Endodermal cell (in vitro differentiated cells): Measurements from ENCODE around the gene PAMR1. TPM values are rescaled to one million over a fixed set of nuclear protein-coding genes. Genes with fewer than 3 reads are reported as not detected.

Experiments
- DNase-seq: peaks from one replicate; pipeline ENCODE4 v3.0.0-alpha.2; 2017
- H3K27ac ChIP-seq: 2 replicates; pipeline ENCODE4 v1.5.1; 2013; ENCODE audit warnings: mild to moderate bottlenecking, low read depth, low read length, moderate library complexity
- H3K27me3 ChIP-seq: 2 replicates; pipeline ENCODE4 v1.6.1; 2013; ENCODE audit warnings: mild to moderate bottlenecking, low read length, moderate library complexity; ENCODE audit not compliant: insufficient read depth, control insufficient read depth, poor library complexity, severe bottlenecking
- H3K36me3 ChIP-seq: 2 replicates; pipeline ENCODE4 v1.7.0; 2013; ENCODE audit warnings: mild to moderate bottlenecking, low read length, moderate library complexity; ENCODE audit not compliant: control insufficient read depth, insufficient read depth
- H3K4me1 ChIP-seq: one replicate; pipeline ENCODE4 v1.7.0; 2013; ENCODE audit warnings: low read length; ENCODE audit not compliant: control insufficient read depth, insufficient read depth
- H3K4me3 ChIP-seq: 2 replicates; pipeline ENCODE4 v1.5.1; 2013; ENCODE audit warnings: mild to moderate bottlenecking, low read length, moderate library complexity
- H3K9ac ChIP-seq: 2 replicates; pipeline ENCODE4 v1.6.1; 2013; ENCODE audit warnings: mild to moderate bottlenecking, low read length, moderate library complexity; ENCODE audit not compliant: poor library complexity, severe bottlenecking; ENCODE audit errors: extremely low read depth
- H3K9me3 ChIP-seq: 2 replicates; pipeline ENCODE4 v1.6.1; 2013; ENCODE audit warnings: mild to moderate bottlenecking, low read length, moderate library complexity; ENCODE audit not compliant: control insufficient read depth
- H3K27ac Mint-ChIP-seq: 2 replicates; pipeline ENCODE4 v1.8.0; 2020; ENCODE audit warnings: mixed read lengths
- H3K27me3 Mint-ChIP-seq: 2 replicates; pipeline ENCODE4 v1.8.0; 2021; ENCODE audit warnings: mild to moderate bottlenecking, mixed read lengths; ENCODE audit not compliant: insufficient read depth
- H3K36me3 Mint-ChIP-seq: 2 replicates; pipeline ENCODE4 v1.8.0; 2020; ENCODE audit warnings: low read depth, mixed read lengths
- H3K4me1 Mint-ChIP-seq: 2 replicates; pipeline ENCODE4 v1.8.0; 2020; ENCODE audit warnings: mixed read lengths
- H3K4me3 Mint-ChIP-seq: 2 replicates; pipeline ENCODE4 v1.8.0; 2020; ENCODE audit warnings: mild to moderate bottlenecking, moderate library complexity, mixed read lengths
- H3K9me3 Mint-ChIP-seq: 2 replicates; pipeline ENCODE4 v1.8.0; 2020; ENCODE audit warnings: mild to moderate bottlenecking, mixed read lengths
- CTCF ChIP-seq: fragments of 200-600 bp; sonication (generic); conservative IDR thresholded peaks from 2 replicates; pipeline ENCODE4 v1.5.0; 2021; ENCODE audit warnings: antibody characterized with exemption, mild to moderate bottlenecking
- WGBS, 2 experiments: methylation state at CpG; one replicate each; pipeline versions ENCODE4 v1.1.5 to v1.1.7; 2013; ENCODE audit warnings: missing lambda C conversion rate in 2 of 2, mixed read lengths in 1 of 2; ENCODE audit not compliant: insufficient coverage in 1 of 2, insufficient read length in 1 of 2; 5-methylcytosine and 5-hydroxymethylcytosine counted together
- total RNA-seq, 2 donors: library from RNA; stranded (reverse); fragmentation: NEBNext Ultra II Directional in 1 of 2; extraction: Animal tissue kit (Norgen Biotek cat#: 25700) in 1 of 2; gene quantifications; 2 replicates in 1 of 2; 3 replicates in 1 of 2; pipeline ENCODE4 v1.2.1, GENCODE V29; 2021

PAMR1 gene
- total RNA-seq, 2 donors from 2014 or later = 55.3 to 79.0 TPM

- no peaks in the 10 kb centered on the region for H3K27me3 ChIP-seq
- no peaks in the 10 kb centered on the region for H3K4me1 Mint-ChIP-seq
- peaks cover 5% of the 10 kb centered on the region for H3K27me3 Mint-ChIP-seq
Observed at GRCh38 chr11:35501776-35502175, 23.6 kb downstream of the PAMR1 start.

GRCh38 chr11:35500744-35501143 lies 24.7 kb downstream of the PAMR1 start:
- no peaks in the 10 kb centered on the region for H3K27me3 ChIP-seq
- no peak overlapping the region for H3K4me3 Mint-ChIP-seq
- H3K4me1 ChIP-seq = no peaks in the 10 kb centered on the region
- peaks cover 21% of the 10 kb centered on the region for H3K9me3 Mint-ChIP-seq
- H3K27me3 Mint-ChIP-seq = peaks cover 5% of the 10 kb centered on the region
- H3K27ac Mint-ChIP-seq = no peak overlapping the region
- no peaks in the 10 kb centered on the region for H3K9me3 ChIP-seq
- no peak for DNase-seq
- no peaks in the 10 kb centered on the region for H3K4me1 Mint-ChIP-seq
- H3K27ac ChIP-seq = no peak overlapping the region
- no peak for TF ChIP-seq CTCF
- H3K9ac ChIP-seq = no peak overlapping the region
- H3K36me3 Mint-ChIP-seq = peaks cover under 1% of the 10 kb centered on the region
- no peak overlapping the region for H3K4me3 ChIP-seq
- H3K36me3 ChIP-seq = no peaks in the 10 kb centered on the region

More at GRCh38 chr11:35501776-35502175, 23.6 kb downstream of the PAMR1 start:
- no peak for DNase-seq
- Histone ChIP-seq H3K9ac (no peak overlapping the region), H3K36me3 (no peaks in the 10 kb centered on the region), H3K9me3 (peaks cover 8% of the 10 kb centered on the region), H3K4me1 (no peaks in the 10 kb centered on the region), H3K27ac (no peak overlapping the region), H3K4me3 (no peak overlapping the region)
- H3K9me3 Mint-ChIP-seq = peaks cover 31% of the 10 kb centered on the region
- no peak overlapping the region for H3K4me3 Mint-ChIP-seq
- no peak for TF ChIP-seq CTCF
- WGBS, 2 experiments = 65 to 76% methylated on average over 2 of the region's 4 CpGs
- H3K27ac Mint-ChIP-seq = no peak overlapping the region
- peaks cover 6% of the 10 kb centered on the region for H3K36me3 Mint-ChIP-seq

DNA sequence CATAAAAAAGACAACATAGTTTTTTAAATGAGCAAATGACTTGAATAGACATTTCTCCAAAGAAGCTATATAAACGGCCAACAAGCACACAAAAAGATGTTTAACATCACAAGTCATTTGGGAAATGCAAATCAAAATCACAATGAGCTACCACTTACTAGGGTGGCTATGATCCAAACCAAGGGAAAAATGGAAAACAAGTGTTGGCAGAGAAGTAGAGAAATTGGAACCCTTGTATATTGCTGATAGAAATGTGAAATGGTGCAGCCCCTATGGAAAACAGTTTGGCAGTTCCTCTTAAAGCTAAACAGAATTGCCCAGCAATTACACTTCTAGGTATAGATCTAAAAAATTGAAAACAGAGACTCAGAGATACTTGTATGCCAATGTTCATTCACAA lies 29.0 kb downstream of the PAMR1 start:
- 88% methylated on average over 1 of the region's 1 CpG; no CpG with 5 or more reads in 1 of the 2 experiments for WGBS, 2 experiments
- Histone ChIP-seq H3K9me3 (no peaks in the 10 kb centered on the region), H3K4me3 (no peak overlapping the region), H3K27me3 (no peaks in the 10 kb centered on the region), H3K27ac (no peak overlapping the region), H3K36me3 (no peaks in the 10 kb centered on the region), H3K4me1 (no peaks in the 10 kb centered on the region), H3K9ac (no peak overlapping the region)
- no peak for TF ChIP-seq CTCF
- H3K9me3 Mint-ChIP-seq = no peaks in the 10 kb centered on the region
- H3K4me3 Mint-ChIP-seq = no peak overlapping the region
- no peak for DNase-seq
- peaks cover 22% of the 10 kb centered on the region for H3K36me3 Mint-ChIP-seq
- peaks cover 8% of the 10 kb centered on the region for H3K27me3 Mint-ChIP-seq
- no peaks in the 10 kb centered on the region for H3K4me1 Mint-ChIP-seq
- no peak overlapping the region for H3K27ac Mint-ChIP-seq
